Measurements from ENCODE around the gene ADAMTSL1.

DNA sequence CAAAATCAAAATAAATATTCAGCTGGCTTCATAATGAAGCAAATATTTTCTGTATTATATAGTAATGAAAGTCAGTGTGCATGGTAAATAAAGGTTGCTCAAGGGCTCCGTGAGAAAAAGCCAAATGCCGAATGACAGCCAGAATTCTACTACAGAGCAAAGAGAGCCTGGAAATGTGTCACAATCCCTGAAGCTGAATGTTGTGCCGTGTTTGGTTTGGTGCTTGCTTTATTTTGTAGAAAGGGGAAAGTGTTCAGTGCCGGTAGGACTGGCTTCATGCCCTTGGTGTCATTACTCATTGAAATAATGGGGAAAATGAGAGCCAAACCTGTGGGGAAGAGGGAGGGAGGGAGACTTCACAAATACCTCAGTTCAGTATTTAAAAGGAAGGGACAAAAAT lies 26.8 kb upstream of the ADAMTSL1 start:
- TF ChIP-seq EZH2phosphoT487 (IDR thresholded peaks at IDR 0.05; ENCODE audit: borderline replicate concordance) = no peak
- TF ChIP-seq, protein P1, sequence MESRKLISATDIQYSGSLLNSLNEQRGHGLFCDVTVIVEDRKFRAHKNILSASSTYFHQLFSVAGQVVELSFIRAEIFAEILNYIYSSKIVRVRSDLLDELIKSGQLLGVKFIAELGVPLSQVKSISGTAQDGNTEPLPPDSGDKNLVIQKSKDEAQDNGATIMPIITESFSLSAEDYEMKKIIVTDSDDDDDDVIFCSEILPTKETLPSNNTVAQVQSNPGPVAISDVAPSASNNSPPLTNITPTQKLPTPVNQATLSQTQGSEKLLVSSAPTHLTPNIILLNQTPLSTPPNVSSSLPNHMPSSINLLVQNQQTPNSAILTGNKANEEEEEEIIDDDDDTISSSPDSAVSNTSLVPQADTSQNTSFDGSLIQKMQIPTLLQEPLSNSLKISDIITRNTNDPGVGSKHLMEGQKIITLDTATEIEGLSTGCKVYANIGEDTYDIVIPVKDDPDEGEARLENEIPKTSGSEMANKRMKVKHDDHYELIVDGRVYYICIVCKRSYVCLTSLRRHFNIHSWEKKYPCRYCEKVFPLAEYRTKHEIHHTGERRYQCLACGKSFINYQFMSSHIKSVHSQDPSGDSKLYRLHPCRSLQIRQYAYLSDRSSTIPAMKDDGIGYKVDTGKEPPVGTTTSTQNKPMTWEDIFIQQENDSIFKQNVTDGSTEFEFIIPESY (IDR thresholded peaks at IDR 0.05; ENCODE audit: extremely low read depth, insufficient replicate concordance, low read length) = no peak
- TF ChIP-seq, protein P2, sequence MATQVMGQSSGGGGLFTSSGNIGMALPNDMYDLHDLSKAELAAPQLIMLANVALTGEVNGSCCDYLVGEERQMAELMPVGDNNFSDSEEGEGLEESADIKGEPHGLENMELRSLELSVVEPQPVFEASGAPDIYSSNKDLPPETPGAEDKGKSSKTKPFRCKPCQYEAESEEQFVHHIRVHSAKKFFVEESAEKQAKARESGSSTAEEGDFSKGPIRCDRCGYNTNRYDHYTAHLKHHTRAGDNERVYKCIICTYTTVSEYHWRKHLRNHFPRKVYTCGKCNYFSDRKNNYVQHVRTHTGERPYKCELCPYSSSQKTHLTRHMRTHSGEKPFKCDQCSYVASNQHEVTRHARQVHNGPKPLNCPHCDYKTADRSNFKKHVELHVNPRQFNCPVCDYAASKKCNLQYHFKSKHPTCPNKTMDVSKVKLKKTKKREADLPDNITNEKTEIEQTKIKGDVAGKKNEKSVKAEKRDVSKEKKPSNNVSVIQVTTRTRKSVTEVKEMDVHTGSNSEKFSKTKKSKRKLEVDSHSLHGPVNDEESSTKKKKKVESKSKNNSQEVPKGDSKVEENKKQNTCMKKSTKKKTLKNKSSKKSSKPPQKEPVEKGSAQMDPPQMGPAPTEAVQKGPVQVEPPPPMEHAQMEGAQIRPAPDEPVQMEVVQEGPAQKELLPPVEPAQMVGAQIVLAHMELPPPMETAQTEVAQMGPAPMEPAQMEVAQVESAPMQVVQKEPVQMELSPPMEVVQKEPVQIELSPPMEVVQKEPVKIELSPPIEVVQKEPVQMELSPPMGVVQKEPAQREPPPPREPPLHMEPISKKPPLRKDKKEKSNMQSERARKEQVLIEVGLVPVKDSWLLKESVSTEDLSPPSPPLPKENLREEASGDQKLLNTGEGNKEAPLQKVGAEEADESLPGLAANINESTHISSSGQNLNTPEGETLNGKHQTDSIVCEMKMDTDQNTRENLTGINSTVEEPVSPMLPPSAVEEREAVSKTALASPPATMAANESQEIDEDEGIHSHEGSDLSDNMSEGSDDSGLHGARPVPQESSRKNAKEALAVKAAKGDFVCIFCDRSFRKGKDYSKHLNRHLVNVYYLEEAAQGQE (IDR thresholded peaks at IDR 0.05; ENCODE audit: low read depth) = no peak
